KMS-11 (cell line): ENCODE measurements around the gene PRLR.

Source experiments
- H2AFZ ChIP-seq: fragments of 200-600 bp; sonication (generic); 2 replicates; pipeline ENCODE4 v1.6.1; 2016; ENCODE audit warnings: antibody characterized with exemption, mixed run types, low read depth
- H3K27ac ChIP-seq: fragments of 200-600 bp; sonication (generic); 2 replicates; pipeline ENCODE4 v1.6.1; 2016; ENCODE audit warnings: mild to moderate bottlenecking, mixed run types
- H3K27me3 ChIP-seq: fragments of 200-600 bp; sonication (generic); 2 replicates; pipeline ENCODE4 v1.6.1; 2017; ENCODE audit warnings: mild to moderate bottlenecking, low read depth, mixed run types, moderate library complexity; ENCODE audit not compliant: insufficient read depth
- H3K36me3 ChIP-seq: fragments of 200-600 bp; sonication (generic); 2 replicates; pipeline ENCODE4 v1.6.1; 2017; ENCODE audit warnings: mild to moderate bottlenecking, mixed run types; ENCODE audit not compliant: insufficient read depth
- H3K4me1 ChIP-seq: fragments of 200-600 bp; sonication (generic); 2 replicates; pipeline ENCODE4 v1.6.1; 2016; ENCODE audit warnings: mild to moderate bottlenecking, low read depth, mixed run types; ENCODE audit not compliant: poor library complexity, severe bottlenecking
- H3K4me2 ChIP-seq: fragments of 200-600 bp; sonication (generic); 2 replicates; pipeline ENCODE4 v1.7.0; 2016; ENCODE audit warnings: mild to moderate bottlenecking, mixed run types
- H3K4me3 ChIP-seq: fragments of 200-600 bp; sonication (generic); IDR thresholded peaks from 2 replicates; pipeline ENCODE4 v1.6.1; 2017; ENCODE audit warnings: low read depth, low read length, mixed read lengths; ENCODE audit not compliant: insufficient read depth
- H3K79me2 ChIP-seq: fragments of 200-600 bp; sonication (generic); 2 replicates; pipeline ENCODE4 v1.6.1; 2016; ENCODE audit warnings: low read depth, mixed run types; ENCODE audit not compliant: insufficient read depth
- H3K9ac ChIP-seq: fragments of 200-600 bp; sonication (generic); 2 replicates; pipeline ENCODE4 v1.6.1; 2016; ENCODE audit warnings: mild to moderate bottlenecking, mixed run types
- H4K20me1 ChIP-seq: fragments of 200-600 bp; sonication (generic); 2 replicates; pipeline ENCODE4 v1.6.1; 2016; ENCODE audit warnings: mild to moderate bottlenecking, mixed run types; ENCODE audit not compliant: insufficient read depth
- CTCF ChIP-seq: fragments of 200-600 bp; sonication (generic); conservative IDR thresholded peaks from 2 replicates; pipeline ENCODE4 v1.6.1; 2017; ENCODE audit warnings: low read depth, mild to moderate bottlenecking, antibody characterized with exemption, low read length, moderate library complexity, mixed read lengths

Gene PRLR

GRCh38 chr5:35133186-35133585, 97.1 kb downstream of the PRLR start:
- Histone ChIP-seq H3K4me3 (no peak overlapping the region), H3K4me1 (no peaks in the 10 kb centered on the region), H4K20me1 (no peaks in the 10 kb centered on the region), H3K9ac (no peak overlapping the region), H3K79me2 (no peaks in the 10 kb centered on the region), H3K4me2 (no peak overlapping the region), H3K27ac (no peak overlapping the region), H3K27me3 (no peaks in the 10 kb centered on the region), H3K36me3 (no peaks in the 10 kb centered on the region), H2AFZ (no peak overlapping the region)
- TF ChIP-seq CTCF = no peak

DNA sequence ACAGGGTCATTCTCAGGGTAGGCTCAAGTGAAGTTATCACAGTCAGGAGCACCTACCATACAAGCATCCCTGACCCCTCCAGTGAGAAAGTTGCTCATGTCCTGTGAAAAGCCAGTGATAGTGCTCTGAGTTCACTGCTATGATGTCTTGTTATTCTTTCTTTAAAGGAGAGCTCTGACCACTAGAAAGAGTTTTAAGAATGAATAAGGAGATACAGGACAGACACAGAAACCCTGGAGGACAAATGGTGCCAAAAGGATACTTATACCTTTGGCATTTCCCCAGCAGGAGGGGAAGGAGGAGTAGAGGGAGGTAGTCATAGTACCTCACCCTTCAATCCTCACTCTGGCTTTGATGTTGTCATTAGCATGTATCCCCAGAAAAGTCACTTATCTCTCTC, 98.6 kb downstream of the PRLR start:
- no peak overlapping the region for H3K4me2 ChIP-seq
- no peak overlapping the region for H3K27ac ChIP-seq
- no peak overlapping the region for H3K4me3 ChIP-seq
- H3K36me3 ChIP-seq = no peaks in the 10 kb centered on the region
- no peaks in the 10 kb centered on the region for H4K20me1 ChIP-seq
- H3K79me2 ChIP-seq = no peaks in the 10 kb centered on the region
- H3K27me3 ChIP-seq = no peaks in the 10 kb centered on the region
- TF ChIP-seq CTCF = no peak
- no peak overlapping the region for H2AFZ ChIP-seq
- H3K9ac ChIP-seq = no peak overlapping the region
- no peaks in the 10 kb centered on the region for H3K4me1 ChIP-seq

DNA sequence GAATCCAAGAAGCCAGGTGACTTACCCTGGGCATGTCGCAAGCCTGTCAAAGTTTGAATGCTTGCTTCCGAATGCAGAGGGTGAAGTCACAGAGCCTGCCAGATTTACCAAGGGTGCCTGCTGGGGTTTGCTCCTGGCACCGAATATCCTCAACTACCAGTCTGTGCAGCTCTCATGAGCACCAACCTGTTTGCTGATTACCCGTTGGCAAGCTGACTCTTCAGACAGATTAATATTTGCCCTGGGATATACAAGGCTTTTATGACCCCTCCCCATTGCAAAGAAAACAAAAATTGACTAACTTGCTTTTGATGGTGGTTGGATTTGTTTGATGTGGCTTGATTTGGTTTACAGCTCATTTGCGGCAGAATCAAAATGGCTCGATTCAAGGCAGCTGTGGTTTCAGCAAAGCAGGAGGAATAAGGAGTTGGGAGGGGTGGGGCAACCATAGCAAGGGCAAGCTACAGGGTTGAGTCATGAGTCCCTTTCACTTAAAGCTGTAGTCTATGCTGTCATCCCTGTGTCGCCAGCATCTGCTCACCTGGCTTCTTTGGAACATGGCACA, 100.3 kb downstream of the PRLR start:
- Histone ChIP-seq H3K4me2 (no peak overlapping the region), H4K20me1 (no peaks in the 10 kb centered on the region), H3K27me3 (no peaks in the 10 kb centered on the region), H2AFZ (no peak overlapping the region), H3K27ac (no peak overlapping the region), H3K9ac (no peak overlapping the region), H3K36me3 (no peaks in the 10 kb centered on the region), H3K79me2 (no peaks in the 10 kb centered on the region), H3K4me1 (no peaks in the 10 kb centered on the region), H3K4me3 (no peak overlapping the region)
- TF ChIP-seq CTCF = no peak

DNA sequence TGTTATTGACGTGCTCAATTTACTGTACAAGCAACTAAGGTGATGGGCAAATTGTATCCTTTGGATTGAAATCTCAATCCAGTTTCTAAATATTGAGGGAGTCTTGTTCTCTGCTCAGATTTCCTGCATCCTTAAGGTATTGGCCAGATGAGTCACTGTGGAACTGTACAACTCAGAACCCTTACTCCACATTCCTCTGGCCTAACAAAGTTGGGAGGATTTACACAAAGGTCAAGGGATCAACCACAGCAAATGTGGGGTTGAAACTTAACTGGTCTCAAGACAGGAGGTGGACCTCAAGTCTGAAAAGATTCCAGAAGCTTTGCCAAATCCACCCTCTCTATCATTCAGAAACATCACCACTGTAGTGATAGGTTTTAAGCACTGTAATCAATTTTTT, 101.0 kb downstream of the PRLR start:
- no peaks in the 10 kb centered on the region for H3K79me2 ChIP-seq
- H3K4me2 ChIP-seq = no peak overlapping the region
- no peak for TF ChIP-seq CTCF
- no peak overlapping the region for H2AFZ ChIP-seq
- H3K27ac ChIP-seq = no peak overlapping the region
- no peaks in the 10 kb centered on the region for H3K36me3 ChIP-seq
- H3K9ac ChIP-seq = no peak overlapping the region
- H4K20me1 ChIP-seq = no peaks in the 10 kb centered on the region
- no peaks in the 10 kb centered on the region for H3K27me3 ChIP-seq
- no peak overlapping the region for H3K4me3 ChIP-seq
- no peaks in the 10 kb centered on the region for H3K4me1 ChIP-seq
